Astrocyte (in vitro differentiated cells and primary cell): ENCODE data around the gene GKN2.

Experiments used
- CTCF ChIP-seq: IDR thresholded peaks from 2 replicates; pipeline ENCODE4 v1.5.1; 2011; ENCODE audit warnings: low read depth, mild to moderate bottlenecking, inconsistent platforms, low read length, moderate library complexity; ENCODE audit not compliant: insufficient read depth
- EZH2 ChIP-seq: IDR thresholded peaks from 2 replicates; pipeline ENCODE4 v1.6.1; 2012; ENCODE audit warnings: mild to moderate bottlenecking, low read length, inconsistent platforms; ENCODE audit not compliant: insufficient read depth

GRCh38 chr2:68992933-68993332 lies 40.2 kb upstream of the GKN2 start:
- TF ChIP-seq CTCF (no peak), EZH2 (no peak)
